Cerebellar cortex (tissue), 1 donor: Measurements from ENCODE around the gene TNNI3.

ENCODE experiments used
- DNase-seq: peaks from one replicate; pipeline ENCODE4 v3.0.0-alpha.2; 2015; ENCODE audit warnings: low spot score

Gene TNNI3

DNA sequence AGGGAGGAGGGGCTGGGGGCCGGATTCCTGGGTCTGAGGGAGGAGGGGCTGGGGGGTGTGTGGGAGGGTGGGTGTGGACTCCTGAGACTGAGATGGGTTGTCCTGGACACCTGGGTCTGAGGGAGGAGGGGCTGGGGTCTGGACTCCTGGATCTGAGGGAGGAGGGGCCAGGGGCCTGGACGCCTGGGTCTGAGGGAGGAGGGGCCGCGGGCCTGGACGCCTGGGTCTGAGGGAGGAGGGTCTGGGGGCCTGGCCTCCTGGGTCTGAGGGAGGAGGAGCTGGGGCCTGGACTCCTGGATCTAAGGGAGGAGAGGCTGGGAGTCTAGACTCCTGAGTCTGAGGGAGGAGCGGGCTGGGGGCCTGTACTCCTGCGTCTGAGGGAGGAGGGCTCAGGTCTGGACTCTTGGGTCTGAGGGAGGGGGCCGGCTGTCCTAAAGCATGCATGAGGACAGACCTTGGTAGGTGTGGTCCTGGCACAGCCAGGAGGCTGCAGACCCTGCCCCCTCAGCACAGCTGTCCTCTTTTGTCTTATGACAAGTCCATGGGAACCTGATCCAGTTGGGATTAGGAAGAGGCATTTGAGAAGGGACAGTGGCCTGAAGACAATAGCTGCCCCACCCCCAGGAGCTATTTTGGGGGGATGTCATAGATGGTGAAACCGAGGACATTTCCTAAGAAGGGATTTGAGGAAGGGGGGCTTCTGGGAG lies 9.8 kb downstream of the TNNI3 start:
- no peak for DNase-seq

DNA sequence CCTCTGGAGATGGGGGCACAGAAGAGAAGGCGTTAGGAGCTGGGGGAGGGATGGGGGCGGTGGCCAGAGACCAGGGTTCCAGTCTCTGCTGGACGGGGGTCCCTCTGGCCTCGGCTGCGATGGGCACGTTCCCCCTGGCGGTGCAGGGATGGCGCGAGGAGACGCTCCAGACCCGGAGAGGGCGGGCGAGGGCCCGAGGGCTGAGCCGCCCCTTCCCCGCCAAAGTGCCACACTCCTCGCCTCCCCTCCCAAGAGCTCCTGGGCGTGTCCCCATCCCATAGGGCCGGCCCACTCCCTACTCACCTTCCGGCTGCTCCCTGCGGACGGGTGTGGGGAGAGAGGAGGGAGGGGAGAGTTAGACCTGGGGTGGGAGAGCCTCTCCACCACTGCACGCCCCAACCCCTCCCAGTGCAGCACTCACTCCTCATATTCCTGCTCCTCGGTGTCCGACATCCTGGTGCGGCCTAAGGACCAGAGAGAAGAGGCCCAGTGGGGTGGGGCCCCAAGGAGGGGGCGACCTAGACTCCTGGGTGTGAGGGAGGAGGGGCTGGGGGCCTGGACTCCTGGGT lies 10.7 kb downstream of the TNNI3 start:
- peak; percentile 83 for DNase-seq

DNA sequence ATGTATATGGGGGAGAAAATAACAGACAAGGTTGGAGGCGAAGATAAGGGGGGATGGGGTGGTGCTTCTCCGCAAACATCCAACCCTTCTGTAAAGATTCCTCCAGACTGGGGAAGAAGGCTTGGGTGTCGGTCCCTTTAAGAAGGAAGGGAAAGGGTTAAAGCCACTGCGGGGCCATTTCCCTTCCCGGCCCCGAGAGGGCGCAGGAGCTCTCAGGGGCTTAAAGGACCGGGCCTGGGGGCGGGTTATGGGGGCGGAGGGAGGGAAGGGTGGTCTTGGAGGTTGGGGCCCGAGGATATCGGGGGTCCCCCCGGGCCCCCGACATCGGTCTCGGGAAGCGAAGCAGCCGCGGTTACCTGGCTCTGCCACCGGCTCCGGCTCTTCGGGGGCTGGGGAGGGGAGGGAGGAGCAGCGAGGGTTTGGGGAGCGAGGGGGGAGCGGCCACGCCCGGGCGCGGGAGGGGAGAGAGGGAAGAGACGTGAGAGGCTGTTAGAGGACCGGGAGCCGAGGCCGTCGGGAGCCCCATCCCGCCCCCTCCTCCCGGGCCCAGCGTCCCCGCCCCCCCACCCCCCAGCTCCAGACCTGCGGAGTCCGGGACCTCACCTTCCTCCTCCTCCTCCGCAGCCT lies 11.3 kb downstream of the TNNI3 start:
- no peak for DNase-seq

DNA sequence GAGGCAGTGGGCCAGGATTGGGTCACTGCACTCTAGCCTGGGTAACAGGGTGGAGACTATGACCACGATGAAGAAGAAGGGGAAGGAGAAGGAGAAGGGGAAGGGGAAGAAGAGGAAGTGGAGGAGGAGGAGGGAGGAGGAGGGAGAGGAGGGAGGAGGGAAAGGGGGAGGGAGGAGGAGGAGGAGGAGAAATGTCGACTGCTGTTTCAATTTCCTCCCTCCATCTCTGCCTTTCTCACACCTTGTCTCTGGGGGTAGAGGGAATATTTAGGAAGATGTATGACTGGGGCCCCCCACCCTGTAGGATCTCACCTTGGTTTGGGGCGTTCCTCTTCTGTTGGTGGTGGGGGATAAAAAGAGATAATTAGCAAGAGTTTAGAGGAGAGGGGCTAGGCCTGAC lies 12.3 kb downstream of the TNNI3 start:
- DNase-seq = no peak

DNA sequence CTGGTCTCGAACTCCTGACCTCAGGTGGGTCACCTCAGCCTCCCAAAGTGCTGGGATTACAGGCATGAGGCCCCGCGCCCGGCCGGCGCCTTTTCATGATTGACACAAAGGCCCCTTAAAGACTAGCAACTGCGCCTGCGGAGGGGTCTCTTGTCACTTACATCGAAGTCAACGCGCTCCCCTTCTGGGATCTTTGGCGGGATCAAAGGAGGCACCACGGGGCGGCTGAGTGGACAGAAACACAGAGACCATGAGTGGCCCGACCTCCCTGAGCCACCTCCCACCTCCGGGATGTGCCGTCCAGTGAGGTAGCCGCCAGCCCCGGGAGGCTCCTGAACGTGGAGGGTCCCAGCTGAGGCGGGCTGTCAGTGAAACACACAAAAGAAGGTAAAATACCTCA lies 15.8 kb downstream of the TNNI3 start:
- no peak for DNase-seq

DNA sequence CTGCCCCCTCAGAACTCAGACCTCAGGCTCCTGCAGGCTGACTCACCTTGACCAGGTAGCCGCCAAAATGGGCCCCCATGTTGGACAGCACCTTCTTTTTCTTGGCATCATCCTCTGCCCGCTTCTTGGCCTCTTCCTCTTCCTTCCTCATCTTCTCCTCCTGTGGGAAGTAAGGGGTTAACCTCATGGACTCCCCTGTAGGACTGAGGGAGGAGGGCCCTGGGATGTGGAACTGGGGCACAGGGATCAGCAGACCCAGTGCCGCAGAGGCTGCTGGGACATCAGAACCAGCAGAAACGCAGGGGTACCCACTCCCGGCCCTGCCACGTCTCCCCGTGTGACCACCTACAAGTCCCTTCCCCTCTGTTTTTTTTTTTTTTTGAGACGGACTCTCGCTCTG lies 19.6 kb downstream of the TNNI3 start:
- DNase-seq = no peak

DNA sequence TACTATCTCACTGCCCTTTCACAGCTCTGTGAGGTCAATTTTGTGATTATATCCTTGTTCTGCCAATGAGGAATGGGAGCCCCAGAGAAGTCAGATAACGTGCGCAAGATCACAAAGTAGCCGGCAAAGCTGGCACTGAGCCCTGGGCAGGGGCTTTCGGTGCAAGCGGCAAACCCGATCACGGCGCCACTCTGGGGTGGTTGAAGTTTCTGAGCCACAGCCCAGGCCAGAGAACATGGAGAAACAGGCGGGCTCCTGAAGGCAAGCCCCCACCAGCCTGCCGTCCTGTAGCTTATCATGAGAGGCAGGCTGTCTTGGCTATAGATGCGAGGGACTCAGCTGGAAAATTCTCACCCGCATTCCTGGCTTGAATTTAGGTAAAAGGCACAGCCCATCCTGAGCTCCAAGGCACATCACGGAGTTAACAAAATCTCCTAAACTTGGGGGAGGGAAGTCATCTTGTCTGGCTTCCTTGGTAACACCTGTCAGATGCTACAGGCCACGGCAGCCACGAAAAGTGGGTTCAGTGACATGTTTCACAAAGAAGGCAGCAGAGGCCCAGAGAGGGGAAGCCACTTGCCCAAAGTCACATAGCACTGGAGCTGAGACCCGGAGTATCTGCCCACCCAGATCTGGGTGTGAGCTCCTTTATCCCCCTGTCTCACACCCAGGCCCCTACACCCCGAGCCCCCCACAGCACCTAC lies 21.0 kb downstream of the TNNI3 start:
- no peak for DNase-seq

DNA sequence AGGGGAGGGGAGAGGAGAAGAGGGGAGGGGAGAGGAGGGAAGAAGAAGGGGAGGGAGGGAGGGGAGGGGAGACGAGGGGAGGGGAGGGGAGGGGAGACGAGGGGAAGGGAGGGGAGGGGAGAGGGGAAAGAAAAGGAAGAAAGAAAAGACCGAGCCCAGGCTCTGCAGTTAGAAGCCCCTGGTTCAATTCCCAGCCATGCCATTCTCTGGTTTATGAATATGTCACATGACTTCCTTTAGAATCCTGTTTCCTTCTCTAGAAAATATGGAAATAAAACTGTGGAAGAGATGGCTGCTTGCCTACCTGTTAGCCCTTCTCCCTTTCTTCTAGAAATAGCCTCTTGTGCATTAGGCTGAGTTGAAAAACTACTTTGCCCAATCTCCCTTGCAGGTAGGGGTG lies 22.8 kb downstream of the TNNI3 start:
- DNase-seq = no peak

DNA sequence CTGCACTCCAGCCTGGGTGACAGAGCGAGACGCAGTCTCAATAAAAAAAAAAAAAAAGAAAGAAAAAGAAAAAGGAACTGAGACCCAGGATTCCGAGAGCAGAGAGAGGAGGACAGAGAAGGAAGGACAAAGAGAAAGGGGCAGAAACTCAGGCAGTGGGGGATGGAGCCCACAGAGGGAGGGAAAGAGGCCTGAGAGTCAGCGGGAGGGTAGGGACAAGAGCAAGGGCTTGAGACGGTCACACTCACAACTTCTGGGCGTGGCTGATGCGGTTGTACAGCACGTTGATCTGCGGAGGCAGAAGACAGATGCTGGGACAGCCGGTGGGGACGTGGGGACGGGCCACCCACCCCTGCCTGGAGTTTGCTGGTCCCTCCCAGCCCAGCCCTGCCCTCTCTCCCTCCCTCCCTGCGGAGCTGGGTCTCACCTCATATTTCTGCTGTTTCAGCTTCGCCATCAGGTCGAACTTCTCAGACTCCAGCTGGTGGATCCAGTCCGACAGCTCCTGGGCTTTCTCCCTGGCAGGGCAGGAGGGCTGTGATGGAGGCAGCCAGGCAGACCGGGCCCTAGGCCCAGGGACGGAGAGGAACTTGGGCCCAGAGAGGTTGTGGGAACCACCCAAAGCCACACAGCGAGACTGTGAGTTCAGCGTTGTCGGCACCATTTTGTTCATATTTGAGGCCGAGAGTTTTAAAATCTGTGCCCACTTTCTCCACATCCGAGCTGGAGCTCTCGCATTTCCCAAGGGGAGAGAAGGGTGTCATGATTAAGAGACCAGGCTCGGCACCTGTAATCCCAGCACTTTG lies 23.7 kb downstream of the TNNI3 start:
- DNase-seq = no peak

DNA sequence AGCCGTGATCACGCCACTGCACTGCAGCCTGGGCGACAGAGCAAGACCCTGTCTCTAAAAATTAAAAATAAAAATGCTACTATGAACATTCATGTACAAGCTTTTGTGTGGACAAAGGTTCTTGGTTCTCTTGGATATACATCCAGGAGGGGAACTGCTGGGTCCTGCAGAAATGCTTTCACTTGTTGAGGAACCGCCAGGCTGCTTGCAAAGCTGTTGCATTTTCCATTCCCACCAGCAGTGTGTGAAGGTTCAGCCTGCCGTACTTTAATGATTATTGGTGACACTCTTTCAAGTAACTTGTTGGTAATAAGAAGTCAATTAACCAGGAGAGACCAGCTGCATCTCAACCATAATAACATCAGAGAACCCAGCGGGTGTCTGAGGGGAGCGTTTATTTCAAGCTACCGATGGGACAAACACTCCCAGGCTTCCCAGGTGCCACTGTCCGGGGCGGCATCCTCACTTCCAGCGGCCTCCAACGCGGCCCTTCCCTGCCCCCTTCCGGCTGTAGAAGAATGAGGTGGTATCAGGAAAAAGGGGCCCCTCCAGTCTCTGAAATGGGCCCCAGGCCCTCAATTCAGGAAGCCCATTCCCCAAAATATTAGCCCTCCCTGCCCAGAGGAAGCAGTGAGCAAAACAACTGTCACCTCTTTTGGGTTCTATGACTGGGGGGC lies 24.9 kb downstream of the TNNI3 start:
- no peak for DNase-seq

DNA sequence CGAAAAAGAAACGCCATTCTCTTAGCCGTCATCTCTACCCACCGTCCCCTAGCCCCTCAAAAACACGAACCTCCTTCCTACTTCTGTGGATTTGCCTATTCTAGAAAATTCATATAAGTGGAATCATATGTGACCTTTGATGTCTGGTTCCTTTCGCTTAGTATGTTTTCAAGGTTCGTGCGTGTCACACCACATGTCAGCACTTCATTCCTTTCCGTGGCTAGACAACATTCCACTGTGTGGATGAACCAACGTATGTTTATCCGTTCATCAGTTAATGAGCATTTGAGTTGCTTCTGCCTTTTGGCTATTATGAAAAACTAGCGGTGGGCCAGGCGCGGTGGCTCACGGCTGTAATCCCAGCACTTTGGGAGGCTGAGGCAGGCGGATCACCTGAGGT lies 26.1 kb downstream of the TNNI3 start:
- DNase-seq = no peak

DNA sequence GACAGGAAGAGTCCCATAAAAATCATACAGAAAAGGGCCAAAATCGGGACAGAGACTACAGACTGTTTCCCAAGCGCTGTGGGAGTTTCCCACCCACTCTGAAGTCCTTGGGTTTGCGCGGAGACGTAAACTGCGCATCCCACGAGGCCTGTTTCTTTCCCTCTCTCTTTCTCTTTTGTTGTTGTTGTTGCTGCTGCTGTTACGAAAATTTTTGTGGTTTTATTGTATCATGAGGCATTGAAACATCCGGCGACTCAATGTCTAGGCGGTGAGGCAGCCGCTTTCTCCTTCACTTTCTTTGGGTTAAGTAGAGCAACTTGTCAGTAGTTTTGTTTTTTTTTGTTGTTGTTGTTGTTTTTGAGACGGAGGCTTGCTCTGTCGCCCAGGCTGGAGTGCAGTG lies 38.5 kb downstream of the TNNI3 start:
- DNase-seq = no peak

DNA sequence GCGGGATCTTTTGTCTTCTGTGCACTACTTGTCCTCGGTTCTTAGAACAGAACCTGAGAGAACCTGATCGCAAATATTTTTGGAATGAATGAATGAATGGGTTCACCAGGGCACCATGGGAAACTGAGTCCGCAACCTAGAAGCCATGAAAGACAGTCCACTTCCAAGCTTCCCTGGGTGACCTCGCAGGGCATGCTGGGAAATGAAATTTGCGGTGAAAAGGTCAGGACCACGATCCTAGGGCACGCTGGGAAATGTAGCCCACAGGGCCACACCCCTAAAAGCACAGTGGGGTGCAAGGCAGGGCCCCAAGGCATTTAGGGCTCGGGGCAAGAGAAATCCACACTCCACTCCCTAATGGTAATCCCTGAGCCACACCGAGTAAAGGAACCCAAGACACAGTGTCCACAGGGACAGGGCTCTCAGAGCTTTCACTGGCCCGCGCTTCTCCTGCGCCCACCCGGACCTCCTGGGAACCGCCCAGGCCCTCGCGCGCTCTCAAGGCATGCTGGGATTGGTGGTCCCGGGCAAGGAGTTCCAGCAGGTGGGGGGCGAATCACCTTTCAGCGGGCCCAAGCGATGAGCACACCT lies 39.0 kb downstream of the TNNI3 start:
- peak; percentile 86 for DNase-seq

DNA sequence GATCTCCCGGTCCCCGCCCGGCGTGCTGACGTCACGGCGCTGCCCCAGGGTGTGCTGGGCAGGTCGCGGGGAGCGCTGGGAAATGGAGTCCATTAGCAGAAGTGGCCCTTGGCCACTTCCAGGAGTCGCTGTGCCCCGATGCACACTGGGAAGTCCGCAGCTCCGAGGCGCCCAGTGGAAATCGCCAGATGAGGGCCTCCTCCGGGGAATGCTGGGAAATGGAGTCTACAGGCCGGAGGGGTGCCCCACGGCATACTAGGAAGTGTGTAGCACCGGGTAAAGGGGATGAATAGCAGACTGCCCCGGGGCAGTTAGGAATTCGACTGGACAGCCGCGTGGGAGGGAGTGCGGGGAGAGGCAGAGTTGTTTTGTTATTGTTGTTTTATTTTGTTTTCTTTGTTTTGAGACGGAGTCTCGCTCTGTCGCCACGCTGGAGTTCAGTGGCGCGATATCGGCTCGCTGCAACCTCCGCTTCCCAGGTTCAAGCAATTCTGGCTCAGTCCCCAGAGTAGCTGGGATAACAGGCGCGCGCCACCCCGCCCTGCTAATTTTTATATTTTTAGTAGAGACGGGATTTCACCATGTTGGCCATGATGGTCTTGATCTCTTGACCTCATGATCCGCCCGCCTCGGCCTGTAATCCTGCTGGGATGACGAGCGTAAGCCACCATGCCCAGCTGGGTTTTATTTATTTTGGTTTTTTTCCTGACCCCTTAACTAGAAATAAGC lies 39.7 kb downstream of the TNNI3 start:
- peak; percentile 99 for DNase-seq

DNA sequence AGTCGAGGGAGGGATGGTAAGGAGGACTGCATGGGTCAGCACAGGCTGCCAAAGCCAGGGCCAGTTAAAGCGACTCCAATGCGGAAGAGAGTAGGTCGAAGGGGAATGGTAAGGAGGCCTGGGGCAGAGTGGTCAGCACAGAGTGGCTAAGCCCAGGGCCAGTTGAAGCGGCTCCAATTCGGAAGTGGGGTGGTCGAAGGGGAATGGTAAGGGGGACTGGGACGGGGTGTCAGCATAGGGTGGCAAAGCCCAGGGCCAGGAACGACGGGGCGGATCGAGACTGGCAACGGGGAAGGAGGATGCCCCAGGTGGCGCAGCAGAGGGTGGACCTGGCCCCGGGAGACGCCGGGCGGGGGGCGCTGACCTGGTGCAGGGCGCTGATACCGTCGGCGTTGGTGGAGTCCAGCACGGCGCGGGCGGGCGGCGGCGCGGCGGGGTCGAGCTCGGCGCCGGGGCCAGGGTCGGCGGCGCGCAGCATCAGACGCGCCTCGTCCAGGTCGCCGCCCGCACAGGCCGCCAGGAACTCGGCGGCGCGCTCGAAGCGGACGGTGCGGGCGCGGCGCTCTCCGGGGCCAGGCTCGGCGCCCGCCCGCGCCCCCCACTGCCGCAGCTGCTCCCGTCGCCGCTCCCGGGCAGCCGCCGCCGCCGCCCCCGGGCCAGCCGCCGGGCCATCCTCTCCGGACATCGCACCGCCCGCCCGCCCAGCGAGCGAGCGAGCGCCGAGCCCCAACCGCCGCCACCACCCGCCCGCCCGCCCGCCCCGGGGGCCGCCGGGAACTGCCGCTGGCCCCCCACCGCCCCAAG lies 40.5 kb downstream of the TNNI3 start, which contains the start of gene PPP1R12C:
PPP1R12C (minus strand) TSS at position 779 of the 804 bp plus-strand sequence; CDS start at position 685, 94 bp downstream.
- DNase-seq = no peak

DNA sequence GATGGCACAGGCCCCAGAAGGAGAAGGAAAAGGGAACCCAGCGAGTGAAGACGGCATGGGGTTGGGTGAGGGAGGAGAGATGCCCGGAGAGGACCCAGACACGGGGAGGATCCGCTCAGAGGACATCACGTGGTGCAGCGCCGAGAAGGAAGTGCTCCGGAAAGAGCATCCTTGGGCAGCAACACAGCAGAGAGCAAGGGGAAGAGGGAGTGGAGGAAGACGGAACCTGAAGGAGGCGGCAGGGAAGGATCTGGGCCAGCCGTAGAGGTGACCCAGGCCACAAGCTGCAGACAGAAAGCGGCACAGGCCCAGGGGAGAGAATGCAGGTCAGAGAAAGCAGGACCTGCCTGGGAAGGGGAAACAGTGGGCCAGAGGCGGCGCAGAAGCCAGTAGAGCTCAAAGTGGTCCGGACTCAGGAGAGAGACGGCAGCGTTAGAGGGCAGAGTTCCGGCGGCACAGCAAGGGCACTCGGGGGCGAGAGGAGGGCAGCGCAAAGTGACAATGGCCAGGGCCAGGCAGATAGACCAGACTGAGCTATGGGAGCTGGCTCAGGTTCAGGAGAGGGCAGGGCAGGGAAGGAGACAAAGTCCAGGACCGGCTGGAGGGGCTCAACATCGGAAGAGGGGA lies 41.2 kb downstream of the TNNI3 start:
- peak; percentile 74 for DNase-seq

DNA sequence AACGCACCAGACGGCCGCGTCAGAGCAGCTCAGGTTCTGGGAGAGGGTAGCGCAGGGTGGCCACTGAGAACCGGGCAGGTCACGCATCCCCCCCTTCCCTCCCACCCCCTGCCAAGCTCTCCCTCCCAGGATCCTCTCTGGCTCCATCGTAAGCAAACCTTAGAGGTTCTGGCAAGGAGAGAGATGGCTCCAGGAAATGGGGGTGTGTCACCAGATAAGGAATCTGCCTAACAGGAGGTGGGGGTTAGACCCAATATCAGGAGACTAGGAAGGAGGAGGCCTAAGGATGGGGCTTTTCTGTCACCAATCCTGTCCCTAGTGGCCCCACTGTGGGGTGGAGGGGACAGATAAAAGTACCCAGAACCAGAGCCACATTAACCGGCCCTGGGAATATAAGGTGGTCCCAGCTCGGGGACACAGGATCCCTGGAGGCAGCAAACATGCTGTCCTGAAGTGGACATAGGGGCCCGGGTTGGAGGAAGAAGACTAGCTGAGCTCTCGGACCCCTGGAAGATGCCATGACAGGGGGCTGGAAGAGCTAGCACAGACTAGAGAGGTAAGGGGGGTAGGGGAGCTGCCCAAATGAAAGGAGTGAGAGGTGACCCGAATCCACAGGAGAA lies 42.0 kb downstream of the TNNI3 start:
- no peak for DNase-seq

DNA sequence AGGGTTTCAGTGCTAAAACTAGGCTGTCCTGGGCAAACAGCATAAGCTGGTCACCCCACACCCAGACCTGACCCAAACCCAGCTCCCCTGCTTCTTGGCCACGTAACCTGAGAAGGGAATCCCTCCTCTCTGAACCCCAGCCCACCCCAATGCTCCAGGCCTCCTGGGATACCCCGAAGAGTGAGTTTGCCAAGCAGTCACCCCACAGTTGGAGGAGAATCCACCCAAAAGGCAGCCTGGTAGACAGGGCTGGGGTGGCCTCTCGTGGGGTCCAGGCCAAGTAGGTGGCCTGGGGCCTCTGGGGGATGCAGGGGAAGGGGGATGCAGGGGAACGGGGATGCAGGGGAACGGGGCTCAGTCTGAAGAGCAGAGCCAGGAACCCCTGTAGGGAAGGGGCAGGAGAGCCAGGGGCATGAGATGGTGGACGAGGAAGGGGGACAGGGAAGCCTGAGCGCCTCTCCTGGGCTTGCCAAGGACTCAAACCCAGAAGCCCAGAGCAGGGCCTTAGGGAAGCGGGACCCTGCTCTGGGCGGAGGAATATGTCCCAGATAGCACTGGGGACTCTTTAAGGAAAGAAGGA lies 42.9 kb downstream of the TNNI3 start:
- no peak for DNase-seq
